GM21825 (cell line): Measurements from ENCODE around the gene XYLT1.

Source experiments
- ATAC-seq: cut with Tn5 transposase; IDR thresholded peaks from one replicate; pipeline ENCODE4 v1.9.1; 2021; ENCODE audit warnings: mild to moderate bottlenecking, moderate library complexity; ENCODE audit not compliant: unreplicated experiment

XYLT1 gene

GRCh38 chr16:17238285-17239028, 232.3 kb downstream of the XYLT1 start:
- ATAC-seq, result no peak

GRCh38 chr16:17237350-17237944, 233.3 kb downstream of the XYLT1 start:
- no peak for ATAC-seq

GRCh38 chr16:17235147-17235815, 235.5 kb downstream of the XYLT1 start:
- ATAC-seq, result no peak

- ATAC-seq, result no peak
Observed at GRCh38 chr16:17233318-17234002, 237.3 kb downstream of the XYLT1 start.

GRCh38 chr16:17232487-17232886, 238.3 kb downstream of the XYLT1 start:
- no peak for ATAC-seq

GRCh38 chr16:17231972-17232371, 238.8 kb downstream of the XYLT1 start:
- no peak for ATAC-seq

- ATAC-seq, result no peak
Observed at GRCh38 chr16:17230932-17231581, 239.7 kb downstream of the XYLT1 start.

GRCh38 chr16:17229766-17230165, 241.0 kb downstream of the XYLT1 start:
- no peak for ATAC-seq

GRCh38 chr16:17229131-17229530, 241.6 kb downstream of the XYLT1 start:
- no peak for ATAC-seq

- ATAC-seq, result no peak
Observed at GRCh38 chr16:17228708-17229055, 242.1 kb downstream of the XYLT1 start.

- no peak for ATAC-seq
Observed at GRCh38 chr16:17228048-17228707, 242.6 kb downstream of the XYLT1 start.

- no peak for ATAC-seq
Observed at GRCh38 chr16:17227278-17227677, 243.5 kb downstream of the XYLT1 start.

GRCh38 chr16:17225541-17225940, 245.2 kb downstream of the XYLT1 start:
- no peak for ATAC-seq

GRCh38 chr16:17224879-17225281, 245.9 kb downstream of the XYLT1 start:
- no peak for ATAC-seq

- ATAC-seq, result no peak
Observed at GRCh38 chr16:17224350-17224749, 246.4 kb downstream of the XYLT1 start.

GRCh38 chr16:17223576-17223975, 247.2 kb downstream of the XYLT1 start:
- ATAC-seq, result no peak

- ATAC-seq, result no peak
Observed at GRCh38 chr16:17222871-17223401, 247.8 kb downstream of the XYLT1 start.

- ATAC-seq, result no peak
Observed at GRCh38 chr16:17219991-17220390, 250.8 kb downstream of the XYLT1 start.

GRCh38 chr16:17215936-17216335, 254.8 kb downstream of the XYLT1 start:
- no peak for ATAC-seq

GRCh38 chr16:17215306-17215705, 255.5 kb downstream of the XYLT1 start:
- no peak for ATAC-seq
